NCI-H187 treated with DMSO at 0.1 percent for 48 hours (cell line): ENCODE results near the gene TTC39B.
"Not testable (repeated sequence)": the region's sequence is repeated elsewhere in the genome, so short reads cannot be mapped to it uniquely, and the experiment has no call there.

ENCODE experiments used
- DNase-seq: peaks from one replicate; lab custom pipeline; 2025; lab: John Stamatoyannopoulos, UW

TTC39B gene

GRCh38 chr9:15264918-15265317 lies 42.1 kb downstream of the TTC39B start:
- no peak for DNase-seq

DNA sequence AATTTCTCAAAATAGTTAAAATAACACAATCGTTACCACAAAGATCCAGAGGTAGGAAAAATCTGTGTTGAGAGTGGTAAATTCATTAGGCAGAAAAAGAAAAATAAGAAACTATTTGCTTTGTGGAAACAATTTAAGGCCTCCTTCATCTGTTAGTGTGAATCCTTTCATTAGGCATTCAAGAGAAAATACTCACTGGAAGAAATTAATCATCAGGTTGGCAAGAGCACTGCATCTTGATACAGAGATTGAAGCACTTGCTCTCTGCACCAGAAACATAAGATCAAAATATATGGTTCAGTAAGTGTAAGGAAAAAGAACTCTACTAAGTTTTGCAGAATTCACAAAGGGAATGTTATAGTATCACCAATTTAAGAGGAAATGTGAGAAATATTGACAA lies 44.4 kb downstream of the TTC39B start:
- DNase-seq = no peak

DNA sequence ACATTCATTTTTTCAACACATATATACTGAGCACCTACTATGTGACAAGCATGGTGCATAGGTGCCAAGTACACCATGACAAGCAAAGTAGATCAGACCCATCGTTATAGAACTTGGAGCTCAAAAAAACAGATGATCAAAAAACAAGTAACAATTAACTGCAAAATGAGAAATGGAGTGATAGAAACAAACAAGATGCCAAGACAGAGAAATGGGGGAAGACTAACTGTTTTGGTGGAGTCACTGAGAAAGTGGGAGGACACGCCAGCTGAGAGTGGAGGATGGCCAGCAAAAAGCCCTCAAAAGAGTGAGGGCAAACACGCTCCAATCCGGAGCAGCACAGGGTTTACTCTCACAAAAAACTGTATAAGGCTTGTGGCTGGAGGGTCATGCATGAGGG lies 50.6 kb downstream of the TTC39B start:
- no peak for DNase-seq

DNA sequence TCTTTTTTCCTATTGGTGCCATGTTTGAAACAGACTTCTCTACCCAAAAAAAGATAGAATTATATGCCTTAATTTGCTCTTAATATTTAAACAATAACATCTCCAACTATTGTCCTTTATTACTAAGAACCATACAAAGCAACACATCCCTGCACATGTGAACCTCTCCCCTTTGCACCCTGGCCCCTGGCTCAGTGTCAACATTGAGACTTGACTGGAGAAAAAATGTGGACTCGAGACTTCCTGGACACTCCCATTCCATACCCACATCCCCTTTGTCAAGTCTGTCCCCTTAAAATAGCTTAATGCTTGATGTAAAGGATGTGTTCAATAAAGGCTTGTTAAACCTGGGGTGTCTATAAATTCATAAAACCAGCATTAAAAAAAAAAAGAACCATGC lies 53.2 kb downstream of the TTC39B start:
- no peak for DNase-seq

- DNase-seq = no peak
Observed at GRCh38 chr9:15253197-15253596, 53.8 kb downstream of the TTC39B start.

GRCh38 chr9:15249981-15250380 lies 57.0 kb downstream of the TTC39B start:
- no peak for DNase-seq

DNA sequence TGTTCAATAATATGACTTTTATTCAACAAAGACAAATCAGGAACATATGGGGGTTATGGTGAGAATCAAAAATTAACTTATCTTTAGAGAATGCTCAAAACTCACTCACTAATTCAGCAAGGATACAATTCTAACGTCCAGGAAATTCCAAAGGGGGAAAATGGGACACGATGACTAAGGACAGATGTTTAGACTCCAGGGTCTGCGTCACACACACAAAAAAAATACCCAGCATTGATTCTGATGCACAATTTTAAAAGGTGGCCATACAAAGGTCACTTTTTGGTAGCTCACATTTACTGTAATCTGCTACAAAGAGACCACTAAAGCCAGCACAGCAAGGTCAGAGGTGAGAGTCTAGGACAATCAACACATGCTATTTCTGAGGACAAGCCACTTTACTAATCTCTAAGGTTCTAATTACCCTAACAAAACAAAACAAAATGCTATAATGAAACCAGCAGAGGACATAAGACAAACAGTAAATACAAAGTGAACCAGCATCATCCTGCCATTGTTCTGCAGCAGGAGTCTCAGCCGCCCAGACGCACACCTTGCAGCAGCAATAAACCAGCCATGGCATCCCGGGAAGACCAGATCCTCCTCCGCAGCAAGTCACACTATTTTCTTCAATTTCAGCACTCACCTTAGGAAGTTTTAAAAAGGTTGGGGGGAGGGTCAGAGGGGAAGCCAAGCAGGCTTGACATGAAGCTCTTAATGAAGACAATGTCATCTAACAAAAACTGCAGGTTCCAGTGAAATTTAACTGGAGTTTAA lies 57.8 kb downstream of the TTC39B start:
- DNase-seq = no peak

GRCh38 chr9:15248621-15249020 lies 58.4 kb downstream of the TTC39B start:
- DNase-seq = no peak

- DNase-seq = no peak
Observed at GRCh38 chr9:15248081-15248480, 58.9 kb downstream of the TTC39B start.

- DNase-seq = no peak
Observed at GRCh38 chr9:15246708-15247107, 60.3 kb downstream of the TTC39B start.

GRCh38 chr9:15246243-15246642 lies 60.8 kb downstream of the TTC39B start:
- no peak for DNase-seq

DNA sequence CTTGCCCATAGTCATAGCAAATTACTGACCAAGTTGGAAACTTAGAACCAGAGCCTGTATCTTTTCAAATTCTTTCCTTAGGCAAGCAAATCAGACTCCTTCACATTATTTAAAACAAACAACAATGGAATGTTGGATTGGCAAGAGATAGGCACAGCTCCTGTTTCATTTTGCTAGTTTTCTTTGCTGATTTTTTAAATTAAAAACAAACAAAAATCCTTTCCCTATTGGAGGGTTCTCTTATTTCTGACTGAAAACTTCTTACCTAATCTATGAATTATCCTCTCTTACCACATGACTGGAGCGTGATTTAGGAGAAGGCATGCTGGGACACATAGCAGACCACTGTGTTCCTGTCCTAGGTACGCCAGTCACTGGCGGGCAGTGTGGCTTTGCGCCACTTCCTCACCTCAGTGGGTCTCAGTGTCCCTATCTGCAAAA lies 63.0 kb downstream of the TTC39B start:
- DNase-seq = no peak

- DNase-seq = no peak
Observed at GRCh38 chr9:15243081-15243480, 63.9 kb downstream of the TTC39B start.

DNA sequence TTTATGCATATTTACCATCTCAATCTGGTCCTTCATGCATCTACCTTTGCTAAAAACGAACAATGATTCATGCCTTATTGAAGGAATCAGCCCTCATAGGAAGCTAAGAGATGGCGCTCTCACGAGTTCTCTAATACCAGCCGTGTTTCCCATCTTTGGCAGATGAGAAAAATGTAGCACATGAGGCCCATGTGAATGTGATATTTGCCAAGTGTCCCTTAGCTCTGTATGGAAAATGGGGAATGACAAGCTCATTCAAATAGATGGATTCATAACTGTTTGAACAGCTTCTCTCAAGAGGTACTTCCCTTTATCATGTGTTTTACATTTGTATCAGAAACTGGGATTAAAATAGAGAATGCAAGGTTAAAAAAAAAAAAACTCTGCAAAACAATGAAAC lies 66.1 kb downstream of the TTC39B start:
- DNase-seq = peak; percentile 11

DNA sequence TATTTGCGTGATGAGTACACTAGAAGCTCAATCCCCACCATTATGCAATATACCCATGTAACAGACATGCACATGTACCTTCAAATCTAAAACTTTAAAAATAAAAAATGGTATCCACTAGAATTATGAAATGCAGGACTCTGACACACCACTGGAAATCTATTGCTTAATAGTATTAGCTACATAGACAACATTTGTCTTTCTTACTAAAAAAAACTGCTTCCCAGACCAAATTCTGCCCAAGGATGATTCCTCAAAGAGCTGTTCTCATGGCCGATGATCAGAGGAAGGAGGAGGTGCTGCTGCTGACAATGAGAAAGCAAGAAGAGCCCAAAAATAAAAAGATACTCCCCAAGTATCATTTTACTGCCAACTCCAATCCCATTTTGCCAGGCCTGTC lies 67.2 kb downstream of the TTC39B start:
- DNase-seq = no peak

DNA sequence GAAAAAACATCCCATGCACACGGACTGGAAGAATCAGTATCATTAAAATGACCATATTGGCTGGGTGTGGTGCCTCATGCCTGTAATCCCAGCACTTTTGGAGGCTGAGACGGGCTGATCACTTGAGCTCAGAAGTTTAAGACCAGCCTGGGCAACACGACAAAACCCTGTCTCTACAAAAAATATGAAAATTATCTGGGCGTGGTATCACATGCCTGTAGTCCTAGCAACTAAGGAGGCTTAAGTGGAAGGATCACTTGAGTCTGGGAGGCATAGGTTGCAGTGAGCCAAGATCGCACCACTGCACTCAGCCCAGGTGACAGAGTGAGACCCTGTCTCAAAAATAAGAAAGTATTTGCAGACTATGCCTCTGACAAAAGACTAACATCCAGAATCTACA lies 68.4 kb downstream of the TTC39B start:
- DNase-seq = no peak

DNA sequence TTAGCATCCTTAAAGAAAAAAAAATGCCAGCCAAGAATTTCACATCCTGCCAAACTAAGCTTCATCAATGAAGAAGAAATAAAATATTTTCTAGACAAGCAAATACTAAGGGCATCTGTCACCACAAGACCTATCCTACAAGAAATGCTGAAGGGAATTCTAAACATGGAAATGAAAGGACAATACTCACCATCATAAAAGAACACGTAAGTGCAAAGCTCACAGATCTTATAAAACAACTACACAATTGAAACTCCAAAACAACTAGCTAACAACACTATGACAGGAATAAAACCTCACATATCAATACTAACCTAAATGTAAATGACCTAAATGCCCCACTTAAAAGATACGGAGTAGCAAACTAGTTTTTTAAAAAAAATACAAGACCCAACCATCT lies 71.4 kb downstream of the TTC39B start:
- DNase-seq = no peak

- not testable (repeated sequence) for DNase-seq
Observed at GRCh38 chr9:15233941-15234490, 73.0 kb downstream of the TTC39B start.

DNA sequence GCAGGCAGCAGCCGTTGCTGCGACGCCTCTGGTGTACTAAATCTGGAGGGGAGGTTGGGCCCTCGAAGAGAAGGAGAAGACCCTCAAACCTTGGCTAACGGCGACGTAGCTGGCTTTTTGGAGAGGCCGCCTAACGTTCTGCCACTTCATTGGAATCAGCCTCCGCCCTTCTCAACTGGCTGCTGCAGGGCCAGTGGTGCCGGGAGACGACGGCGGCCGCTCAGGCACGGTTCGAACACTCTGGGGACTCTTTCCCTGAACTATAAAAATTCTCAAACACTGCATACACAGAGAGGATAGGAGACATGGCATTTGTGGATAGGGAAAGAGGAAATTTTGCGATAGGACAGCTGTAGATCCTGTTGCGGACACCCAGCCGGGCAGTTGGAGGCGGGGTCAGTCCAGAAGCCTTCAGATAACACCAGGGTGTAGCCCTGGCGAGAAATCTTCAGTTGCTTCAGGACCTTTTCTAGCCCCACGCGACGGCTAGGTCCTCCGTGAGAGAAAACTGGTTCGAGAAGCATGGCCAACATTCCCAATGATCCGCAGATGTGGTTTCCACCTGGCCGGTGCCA lies 74.2 kb downstream of the TTC39B start:
- DNase-seq = not testable (repeated sequence)

DNA sequence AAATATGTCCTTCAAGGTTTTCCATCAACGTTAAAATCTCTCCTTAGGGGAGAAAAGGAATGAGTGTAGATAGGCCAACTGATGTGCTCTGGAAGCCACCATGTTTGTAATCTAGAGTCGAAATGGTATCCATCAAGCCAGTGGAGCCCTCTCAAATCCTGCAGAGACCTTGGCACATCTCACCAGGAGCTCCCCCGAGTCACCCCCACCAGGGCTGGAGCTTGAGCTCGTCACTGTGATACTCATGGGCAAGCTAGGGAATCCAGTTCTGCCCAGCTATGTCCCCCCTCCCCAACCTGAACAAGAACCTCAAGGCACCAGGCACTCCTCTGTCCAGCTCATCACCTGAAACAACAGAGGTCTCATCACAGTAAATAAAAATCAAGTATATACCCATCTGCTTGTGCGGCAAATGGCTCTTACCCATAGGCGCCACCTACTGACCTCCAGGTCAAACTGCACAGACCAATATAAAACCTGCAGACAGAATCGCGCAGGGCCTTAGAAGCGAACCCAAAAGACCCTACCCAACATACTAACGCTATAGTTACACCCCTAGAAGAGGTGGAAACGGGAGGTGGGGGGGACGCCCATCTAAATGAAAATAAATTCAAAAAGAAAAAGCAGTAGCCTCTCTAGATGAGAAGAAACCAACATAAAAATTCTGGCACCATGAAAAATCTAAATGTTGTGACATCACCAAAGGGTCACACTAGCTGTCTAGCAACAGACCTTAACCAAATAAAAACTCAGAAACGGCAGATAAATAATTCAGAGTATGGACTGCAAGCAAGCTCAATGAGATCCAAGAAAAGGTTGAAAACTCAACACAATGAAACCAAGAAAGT lies 75.0 kb downstream of the TTC39B start:
- DNase-seq = no peak

- no peak for DNase-seq
Observed at GRCh38 chr9:15229409-15229808, 77.6 kb downstream of the TTC39B start.

DNA sequence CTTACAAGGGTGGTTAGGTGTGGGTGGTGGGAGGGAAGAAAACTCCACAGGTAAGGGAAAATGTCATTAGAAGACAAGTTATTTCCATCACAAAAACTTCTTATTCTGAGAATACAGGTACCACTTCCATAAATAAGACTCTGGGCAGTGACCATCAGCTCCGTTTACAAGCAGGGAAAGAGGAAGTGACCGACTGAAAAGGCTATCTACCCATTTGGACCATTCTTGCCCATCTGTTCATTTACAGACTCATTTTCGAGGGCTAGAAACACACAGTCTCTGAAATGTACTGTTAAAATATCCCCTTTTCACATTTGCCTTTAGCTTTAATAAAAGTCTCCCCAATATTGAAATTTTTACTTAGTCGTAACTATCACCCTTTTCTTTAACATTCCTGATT lies 79.5 kb downstream of the TTC39B start:
- DNase-seq = no peak
